Measurements from ENCODE around the gene IFIT2.

The IFIT2 gene, protein sequence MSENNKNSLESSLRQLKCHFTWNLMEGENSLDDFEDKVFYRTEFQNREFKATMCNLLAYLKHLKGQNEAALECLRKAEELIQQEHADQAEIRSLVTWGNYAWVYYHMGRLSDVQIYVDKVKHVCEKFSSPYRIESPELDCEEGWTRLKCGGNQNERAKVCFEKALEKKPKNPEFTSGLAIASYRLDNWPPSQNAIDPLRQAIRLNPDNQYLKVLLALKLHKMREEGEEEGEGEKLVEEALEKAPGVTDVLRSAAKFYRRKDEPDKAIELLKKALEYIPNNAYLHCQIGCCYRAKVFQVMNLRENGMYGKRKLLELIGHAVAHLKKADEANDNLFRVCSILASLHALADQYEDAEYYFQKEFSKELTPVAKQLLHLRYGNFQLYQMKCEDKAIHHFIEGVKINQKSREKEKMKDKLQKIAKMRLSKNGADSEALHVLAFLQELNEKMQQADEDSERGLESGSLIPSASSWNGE

DNA sequence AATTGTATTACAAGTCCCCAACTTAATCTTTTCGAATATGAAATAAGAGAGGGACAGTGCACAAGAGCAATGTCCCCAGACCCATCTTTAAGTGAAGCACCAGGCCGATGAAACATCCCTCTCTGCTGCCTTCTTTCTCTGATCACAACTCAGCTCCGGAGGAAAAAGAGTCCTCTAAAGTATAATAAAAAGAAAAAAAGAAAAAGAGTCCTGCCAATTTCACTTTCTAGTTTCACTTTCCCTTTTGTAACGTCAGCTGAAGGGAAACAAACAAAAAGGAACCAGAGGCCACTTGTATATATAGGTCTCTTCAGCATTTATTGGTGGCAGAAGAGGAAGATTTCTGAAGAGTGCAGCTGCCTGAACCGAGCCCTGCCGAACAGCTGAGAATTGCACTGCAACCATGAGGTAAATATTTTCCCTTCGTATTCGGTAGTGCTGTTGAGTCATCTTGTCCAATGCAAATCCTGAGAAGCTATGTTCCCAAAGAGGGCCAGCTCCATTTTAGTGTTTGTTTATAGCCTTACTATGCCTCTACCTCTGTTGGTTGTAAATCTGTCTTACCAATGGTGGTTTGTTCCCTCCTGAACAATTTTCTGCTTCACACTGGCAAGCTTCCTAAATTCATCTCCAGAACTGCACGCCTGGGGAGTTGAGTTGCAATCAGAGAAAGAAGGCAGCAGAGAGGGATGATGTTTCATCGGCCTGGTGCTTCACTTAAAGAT is at the start of gene IFIT2:
Gene IFIT2 (plus strand): TSS at position 326 of the 725 bp plus-strand sequence. CDS start 78 bp downstream, at position 404.
- no peak for DNase-seq (ENCODE audit: low read depth in 1 of 2, low spot score in 1 of 2)

DNA sequence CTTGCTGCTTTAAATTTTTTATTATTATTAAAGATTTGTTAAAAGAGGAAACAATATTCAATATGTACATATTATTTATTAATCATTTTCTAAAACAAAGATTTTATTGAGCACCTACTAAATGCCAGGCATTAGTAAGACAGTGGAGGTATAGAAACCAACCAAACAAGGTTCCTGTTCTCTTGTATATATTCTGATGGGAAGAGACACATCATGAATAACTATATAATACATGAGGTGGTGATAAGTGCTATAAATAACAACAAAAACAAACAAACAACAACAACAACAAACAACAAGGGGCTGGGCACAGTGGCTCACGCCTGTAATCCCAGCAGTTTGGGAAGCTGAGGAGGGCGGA is 49.6 kb upstream of the IFIT2 start:
- DNase-seq (ENCODE audit: low read depth in 1 of 2, low spot score in 1 of 2): no peak

DNA sequence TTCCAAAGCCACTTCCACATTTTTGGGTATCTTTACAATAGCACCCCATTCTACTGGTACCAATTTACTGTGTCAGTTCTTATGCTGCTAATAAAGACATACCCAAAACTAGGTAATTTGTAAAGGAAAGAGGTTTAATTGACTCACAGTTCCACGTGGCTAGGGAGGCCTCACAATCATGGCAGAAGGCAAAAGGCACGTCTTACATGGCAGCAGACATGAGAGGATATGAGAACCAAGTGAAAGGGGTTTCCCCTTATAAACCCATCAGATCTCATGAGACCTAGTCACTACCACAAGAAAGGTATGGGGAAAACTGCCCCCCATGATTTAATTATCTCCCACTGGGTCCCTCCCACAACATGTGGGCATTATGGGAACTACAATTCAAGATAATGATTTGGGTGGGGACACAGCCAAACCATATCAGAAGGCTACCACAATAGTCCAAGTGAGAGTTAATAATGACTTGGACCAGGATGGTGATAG is 46.7 kb upstream of the IFIT2 start:
- DNase-seq (ENCODE audit: low read depth in 1 of 2, low spot score in 1 of 2): peak in 1 of 2 donors; percentile 9

DNA sequence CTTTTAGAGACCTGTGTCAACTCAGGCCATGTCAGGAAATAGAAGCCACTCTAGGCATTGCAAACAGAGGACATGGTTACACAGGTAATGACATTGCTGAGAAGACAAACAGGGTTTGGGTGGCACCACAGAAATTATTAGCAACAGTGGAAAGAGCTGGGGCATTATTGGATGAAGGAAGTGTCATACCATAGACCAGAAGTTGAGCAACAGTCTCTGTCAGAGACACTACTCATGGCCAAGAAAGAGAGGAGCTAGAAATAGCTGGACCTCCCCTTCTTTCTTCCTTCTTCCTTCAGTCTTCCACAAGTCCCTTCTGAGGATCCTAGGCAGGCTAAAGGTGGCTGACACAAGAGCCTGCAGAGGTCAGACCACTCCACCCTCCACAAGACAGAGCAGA is 46.1 kb upstream of the IFIT2 start:
- DNase-seq (ENCODE audit: low read depth in 1 of 2, low spot score in 1 of 2): no peak

DNA sequence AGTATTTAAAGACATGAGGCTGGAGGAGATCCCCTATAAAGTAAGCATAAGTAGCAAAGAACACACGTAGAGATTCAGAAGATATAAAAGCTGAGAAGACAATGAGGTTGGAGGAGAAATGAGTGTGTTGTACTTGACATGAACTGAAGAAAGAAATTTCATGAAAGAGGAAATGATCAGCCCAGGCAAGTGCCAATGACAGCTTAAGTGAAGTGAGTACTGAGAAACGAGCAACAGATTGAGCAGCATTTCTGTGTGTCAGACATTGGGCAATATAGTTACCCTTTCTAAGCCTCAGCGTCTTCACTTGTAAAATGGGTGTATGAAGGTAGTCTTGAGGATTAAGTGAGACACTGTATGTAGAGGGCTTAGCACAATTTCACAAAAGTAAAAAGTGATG is 45.5 kb upstream of the IFIT2 start:
- no peak for DNase-seq (ENCODE audit: low read depth in 1 of 2, low spot score in 1 of 2)

DNA sequence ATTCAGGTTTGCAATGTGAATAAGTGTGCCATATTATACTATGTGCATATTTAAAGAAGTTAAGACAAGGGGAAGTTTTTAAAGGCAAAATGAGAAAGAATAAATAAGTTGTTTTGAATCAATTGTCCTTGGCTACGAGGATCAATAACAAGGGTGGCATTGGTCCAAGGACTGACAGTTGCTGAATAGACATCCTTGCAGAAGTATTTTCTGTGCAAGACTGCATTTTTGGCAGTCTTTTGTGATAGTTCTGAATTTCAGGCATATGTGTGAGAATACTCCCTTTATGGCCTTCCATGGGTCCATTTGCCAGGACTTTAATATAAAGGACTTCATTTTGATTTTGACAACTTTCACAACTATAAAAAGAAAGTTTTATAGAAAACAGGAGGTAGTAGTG is 44.9 kb upstream of the IFIT2 start:
- no peak for DNase-seq (ENCODE audit: low read depth in 1 of 2, low spot score in 1 of 2)

DNA sequence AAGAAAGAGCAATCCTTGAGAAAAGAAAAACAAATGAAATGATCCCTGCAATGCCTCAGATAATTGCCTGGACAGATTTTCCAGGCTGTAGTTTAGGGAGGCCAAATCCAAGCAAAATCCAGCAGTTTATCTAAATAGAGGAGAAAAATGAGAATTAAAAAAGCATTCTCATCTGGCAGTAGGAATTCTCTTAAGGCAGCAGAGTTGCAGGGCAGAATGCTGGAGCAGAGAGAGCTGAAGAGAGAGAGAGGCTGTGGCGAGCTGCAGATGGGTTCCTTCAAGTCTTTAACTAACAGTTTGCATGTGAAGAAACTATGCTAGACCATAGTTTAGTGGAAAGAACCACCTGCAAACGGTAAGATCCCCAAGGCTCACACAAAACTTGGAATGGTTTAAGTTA is 44.3 kb upstream of the IFIT2 start:
- no peak for DNase-seq (ENCODE audit: low read depth in 1 of 2, low spot score in 1 of 2)

DNA sequence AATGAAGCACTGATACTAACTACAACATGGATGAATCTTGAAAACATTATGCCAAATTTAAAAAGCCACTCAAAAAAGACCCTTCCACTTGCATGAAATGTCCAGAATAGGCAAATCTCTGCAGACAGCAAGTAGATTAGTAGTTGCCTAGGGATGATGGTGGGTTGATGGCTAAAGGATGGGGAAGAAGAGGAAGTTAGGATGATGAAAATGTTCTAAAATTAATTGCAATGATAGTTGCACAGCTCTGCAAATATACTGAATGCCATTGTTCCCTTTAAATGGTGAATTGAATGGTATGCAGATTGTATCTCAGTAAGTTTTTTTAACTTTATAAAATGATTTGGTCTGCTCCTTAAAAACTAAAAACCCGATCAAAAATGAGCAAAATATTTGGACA is 43.0 kb upstream of the IFIT2 start:
- DNase-seq (ENCODE audit: low read depth in 1 of 2, low spot score in 1 of 2): no peak

DNA sequence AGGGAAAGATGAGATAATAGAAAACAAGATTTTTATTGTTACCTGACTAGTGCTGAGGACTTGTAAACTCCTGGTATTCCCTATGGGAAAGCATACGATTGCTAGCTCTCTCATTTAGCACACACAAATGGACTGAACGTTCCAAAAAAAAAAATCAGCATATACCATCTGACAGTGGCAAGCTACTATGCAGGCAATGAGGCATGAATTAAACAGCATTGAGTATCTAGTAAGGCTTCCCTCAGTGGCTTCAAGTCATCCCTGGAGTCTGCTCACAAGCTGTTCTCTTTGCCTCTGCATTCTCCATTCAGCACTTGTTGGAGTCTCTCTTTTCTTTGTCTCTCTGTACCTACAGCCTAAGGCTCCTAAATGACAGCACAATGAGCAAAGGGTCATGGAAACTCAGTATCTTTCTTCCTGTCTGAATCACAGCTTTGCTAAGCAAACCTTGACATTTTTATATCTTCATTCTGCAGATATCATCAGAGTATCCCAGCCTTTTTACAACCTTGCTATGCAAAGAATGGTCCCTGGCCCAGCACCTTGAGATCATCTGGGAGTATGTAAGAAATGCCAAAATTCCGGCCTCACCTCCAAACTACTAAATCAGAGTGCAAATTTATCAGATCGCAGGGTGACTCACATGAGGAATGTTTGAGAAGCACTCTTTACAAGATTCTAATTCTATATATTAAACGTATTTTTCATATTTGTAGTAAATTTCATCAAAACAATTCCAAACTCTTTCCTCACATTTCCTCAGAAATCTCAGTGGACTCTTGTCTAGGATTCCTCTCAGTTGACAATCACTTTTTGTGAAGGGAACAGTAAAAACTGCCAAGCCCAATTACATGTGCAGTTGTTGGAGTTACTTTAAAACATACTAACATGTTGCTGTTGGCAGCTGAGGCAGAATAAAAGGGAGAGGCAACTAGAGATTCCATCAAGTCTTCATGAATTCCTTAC is 39.5 kb upstream of the IFIT2 start:
- no peak for DNase-seq (ENCODE audit: low read depth in 1 of 2, low spot score in 1 of 2)

DNA sequence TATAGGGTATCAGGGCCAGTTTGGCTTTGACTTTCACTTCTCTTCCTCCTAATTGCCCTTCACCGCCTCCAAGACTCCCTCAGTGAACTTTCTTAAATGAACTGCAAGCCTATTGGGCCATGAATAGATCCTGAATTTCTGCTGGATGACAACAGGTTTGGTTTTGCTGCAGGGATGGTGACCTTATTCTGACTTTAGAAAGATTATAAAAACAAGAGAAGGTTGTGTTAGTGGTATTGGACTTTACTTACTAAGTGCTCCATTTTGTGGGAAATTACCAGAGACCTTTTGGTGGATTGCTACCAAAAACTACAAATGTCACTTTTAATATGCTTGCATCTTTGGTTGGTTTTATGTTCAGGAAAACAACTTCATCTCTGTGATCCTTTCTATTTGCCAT is 38.8 kb upstream of the IFIT2 start:
- DNase-seq (ENCODE audit: low read depth in 1 of 2, low spot score in 1 of 2): no peak

DNA sequence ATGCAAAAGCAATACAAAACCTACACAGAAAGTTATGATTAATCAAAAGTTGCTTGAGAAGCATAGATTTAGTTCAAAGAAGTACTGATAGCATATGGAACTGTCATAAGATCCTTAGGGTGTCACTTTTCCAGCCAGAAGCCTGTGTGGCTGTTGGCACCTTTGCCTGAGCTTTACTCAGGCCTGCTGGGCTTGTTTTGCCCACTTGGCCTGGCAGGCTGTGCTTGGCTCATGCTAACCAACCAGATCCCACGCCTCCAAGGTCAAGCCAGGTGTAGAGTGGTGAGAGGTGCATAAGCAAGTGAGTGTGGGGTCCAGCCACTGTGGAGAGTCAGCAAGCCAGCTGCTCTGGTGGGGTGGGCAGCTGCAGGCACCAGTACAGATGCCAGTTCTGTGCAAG is 38.3 kb upstream of the IFIT2 start:
- DNase-seq (ENCODE audit: low read depth in 1 of 2, low spot score in 1 of 2): no peak

DNA sequence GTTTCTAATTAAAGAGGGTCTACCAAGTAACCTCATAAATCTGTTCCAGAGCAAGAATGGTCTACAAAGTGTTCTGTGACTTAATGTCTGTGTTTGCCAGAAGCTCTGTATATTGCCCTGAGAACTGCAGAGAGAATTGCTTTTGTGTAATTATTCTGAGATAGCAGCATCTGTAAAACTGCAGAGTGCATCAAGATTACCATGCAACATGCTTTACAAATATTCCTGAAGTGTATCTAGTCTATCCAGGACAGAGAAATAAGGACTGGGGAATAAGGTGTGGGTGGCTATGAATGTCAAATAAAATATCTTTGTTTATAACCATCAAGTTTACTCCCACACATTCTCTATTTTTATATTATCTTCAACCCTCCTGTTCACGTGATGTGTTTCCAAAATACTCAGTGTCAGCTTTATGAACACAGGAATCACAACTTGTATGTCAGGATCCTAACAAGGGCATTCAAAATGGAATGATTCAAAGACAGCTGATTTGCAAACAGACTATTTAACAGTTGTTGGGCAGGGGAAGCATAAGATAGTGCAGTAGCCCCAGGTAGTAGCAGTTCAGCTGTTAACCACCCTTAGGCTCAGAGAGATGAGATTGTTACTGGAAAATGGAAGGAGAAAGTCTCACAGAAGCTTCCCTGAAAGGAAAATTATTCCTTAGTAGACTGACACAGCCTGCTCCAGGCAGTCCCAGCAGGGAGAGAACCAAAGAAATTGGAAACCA is 35.0 kb upstream of the IFIT2 start:
- no peak for DNase-seq (ENCODE audit: low read depth in 1 of 2, low spot score in 1 of 2)

DNA sequence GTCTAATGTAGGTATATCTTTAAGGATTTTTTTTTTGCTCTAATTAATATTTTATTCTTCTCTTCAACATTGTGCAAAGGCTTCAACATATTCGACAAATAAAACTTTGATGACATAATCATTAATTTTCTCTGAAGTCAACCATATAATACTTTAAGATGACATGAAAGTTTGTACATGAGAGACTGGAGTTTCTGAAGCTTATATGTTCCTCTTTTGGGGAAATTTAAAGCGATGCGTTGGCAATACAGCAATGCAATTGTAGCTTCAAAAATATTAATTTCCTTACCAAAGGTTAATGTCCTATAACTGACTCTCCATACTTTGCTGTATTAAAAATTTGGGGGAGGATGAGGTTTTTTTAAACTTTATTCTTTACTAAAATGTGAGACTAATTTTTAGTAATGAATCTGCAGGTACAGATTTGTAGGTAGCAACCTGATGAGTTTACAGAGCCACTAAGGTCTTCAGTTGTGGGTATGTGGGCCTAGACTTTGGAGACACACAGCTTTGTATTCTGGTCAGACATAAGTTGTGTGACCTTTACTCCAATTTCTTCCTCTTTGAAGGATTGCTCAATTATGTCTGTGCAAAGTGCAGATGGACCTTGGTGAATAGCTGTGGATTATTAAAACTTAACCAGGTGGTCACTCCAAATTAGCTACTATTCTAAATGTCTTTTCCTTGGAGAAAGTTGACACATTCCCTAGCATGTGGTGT is 32.3 kb upstream of the IFIT2 start:
- no peak for DNase-seq (ENCODE audit: low read depth in 1 of 2, low spot score in 1 of 2)

DNA sequence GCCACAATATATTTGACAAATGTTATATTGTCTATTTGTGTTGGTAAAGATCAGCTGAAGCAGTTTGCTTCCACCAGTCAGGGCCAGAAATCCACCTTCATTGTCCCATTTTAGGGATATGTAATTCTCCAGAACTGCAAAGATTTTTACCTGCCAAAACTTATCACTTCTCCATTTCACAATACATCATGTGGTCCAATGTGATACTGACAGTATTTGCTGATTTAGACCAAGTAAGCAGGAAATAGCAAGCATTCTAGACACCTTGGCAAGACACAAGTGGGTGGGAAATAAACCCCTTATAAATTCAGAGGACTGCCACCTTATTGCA is 31.7 kb upstream of the IFIT2 start:
- no peak for DNase-seq (ENCODE audit: low read depth in 1 of 2, low spot score in 1 of 2)

DNA sequence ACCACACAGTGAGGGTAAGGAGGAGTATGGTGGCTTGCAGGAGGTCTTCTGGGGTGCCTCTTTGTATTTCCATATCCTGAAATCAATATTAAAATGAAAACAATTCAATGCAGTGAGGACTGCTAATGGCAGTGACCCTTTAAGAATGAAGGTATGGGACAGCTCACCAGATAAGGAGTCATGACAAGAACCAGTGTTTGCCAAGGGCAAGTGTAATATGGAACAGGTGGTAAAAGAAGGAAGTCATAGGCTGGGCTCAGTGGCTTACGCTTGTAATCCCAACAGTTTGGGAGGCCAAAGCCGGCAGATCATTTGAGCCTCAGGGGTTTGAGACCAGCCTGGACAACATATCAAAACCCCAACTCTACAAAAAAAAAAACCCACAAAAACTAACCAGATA is 30.3 kb upstream of the IFIT2 start:
- no peak for DNase-seq (ENCODE audit: low read depth in 1 of 2, low spot score in 1 of 2)

DNA sequence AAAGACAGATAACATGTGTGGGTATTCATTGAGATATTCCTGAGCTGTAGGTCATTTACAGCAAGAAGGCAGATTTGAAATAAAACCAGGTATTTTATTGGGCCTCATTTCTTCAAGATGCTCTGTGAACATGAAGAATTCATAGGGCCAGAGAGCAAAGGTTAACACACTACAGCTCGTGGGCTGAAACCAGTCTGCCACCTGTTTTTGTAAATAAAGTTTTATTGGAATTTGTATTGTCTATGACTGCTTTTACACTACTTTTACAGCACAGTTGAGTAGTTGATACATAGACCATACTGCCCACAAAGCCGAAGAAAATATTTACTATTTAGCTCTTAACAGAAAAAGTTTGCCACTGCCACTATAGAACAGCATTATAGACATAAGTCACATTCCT is 28.2 kb upstream of the IFIT2 start:
- no peak for DNase-seq (ENCODE audit: low read depth in 1 of 2, low spot score in 1 of 2)

DNA sequence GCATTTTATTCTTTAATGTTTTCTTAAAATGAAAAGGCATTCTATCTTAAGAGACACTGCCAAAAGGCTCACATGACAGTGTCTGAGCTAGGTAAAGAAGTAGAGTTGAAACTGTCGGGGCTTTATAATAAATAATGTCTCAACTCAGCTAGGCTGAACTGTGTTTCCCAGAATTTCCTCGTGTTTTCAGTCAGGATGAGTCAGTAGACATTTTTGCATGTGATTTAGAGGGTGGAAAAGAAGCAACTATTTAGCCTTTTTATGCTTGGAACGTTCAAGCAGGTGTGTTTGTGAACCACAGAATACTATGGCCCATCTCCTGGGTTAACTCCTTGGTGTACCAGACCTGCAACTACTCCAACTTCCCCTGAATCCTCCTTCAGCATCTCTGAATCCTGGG is 26.9 kb upstream of the IFIT2 start:
- no peak for DNase-seq (ENCODE audit: low read depth in 1 of 2, low spot score in 1 of 2)

DNA sequence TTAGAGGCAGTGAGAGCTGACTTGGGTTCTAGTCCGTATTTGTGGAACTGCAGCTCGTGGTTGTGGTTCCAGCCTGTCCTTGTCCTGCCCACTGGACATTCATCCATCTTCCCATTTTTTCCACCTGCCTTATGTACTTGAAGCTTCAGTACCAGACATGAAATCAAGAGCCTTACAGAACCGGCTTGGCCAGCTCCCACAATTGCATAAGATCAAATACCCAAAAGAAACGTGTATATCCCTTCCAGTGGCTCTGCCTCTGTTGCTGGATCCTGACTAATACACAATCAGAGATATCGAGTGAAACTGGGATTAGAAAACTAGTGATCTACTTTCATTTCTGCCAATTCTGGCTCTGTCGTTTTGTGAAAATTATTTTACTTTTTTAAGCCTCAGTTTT is 26.5 kb upstream of the IFIT2 start:
- DNase-seq (ENCODE audit: low read depth in 1 of 2, low spot score in 1 of 2): no peak

DNA sequence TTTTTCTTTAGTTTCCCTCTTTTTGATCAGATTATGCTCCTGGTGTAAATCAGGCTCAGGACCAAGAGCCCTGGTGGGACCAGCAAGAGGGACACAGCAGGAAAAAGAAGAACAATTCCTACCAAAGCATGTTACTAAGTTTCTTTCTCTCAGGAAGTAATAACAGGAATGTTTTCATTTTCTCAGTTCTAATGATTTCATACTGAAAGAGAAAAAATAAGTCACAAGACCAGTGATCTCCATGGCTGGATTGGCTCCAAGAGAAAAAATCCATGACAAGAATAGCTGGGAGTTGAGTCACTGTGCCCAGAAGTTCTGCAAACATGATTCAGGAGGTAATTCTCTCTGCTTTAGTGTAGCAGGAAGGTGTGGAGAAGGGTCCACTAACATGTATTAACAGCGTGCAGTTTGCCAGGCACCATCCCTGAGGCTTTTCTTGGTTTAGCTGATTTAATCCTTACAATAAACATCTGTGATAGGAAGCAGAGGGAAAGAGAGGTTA is 23.8 kb upstream of the IFIT2 start:
- DNase-seq (ENCODE audit: low read depth in 1 of 2, low spot score in 1 of 2): no peak

DNA sequence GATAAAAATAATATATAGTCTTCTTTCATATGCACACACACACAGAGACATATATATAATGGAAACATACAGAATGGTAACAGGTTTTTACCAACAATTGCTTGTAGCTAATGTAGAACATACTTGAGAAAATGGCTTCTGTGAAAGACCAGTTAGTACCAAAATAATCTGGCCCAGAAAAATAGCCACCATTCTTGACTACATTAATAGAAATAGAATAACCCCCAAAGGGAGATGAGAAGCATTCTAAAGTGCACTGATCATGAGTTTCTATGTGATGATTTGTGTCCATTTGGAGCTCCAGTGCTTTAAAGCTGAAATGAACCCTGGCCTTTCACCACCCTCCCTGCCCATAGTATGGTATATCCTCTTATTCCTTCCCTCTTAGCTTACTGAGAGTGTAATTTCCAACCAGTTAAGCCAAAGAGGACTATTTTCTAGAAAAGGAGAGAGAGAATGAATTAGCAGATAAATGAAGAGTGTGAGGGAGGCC is 22.9 kb upstream of the IFIT2 start:
- no peak for DNase-seq (ENCODE audit: low read depth in 1 of 2, low spot score in 1 of 2)

Data from activated CD4-positive, alpha-beta T cell treated with anti-CD3 and anti-CD28 coated beads, Interleukin-2, amount 50 U/mL, for 24 hours (primary cell).